Umbilical cord (tissue), 2 donors: ENCODE measurements around the gene PADI2. TPM values are rescaled to one million over a fixed set of nuclear protein-coding genes. Genes with fewer than 3 reads are reported as not detected.

Experiments
- DNase-seq: peaks from one replicate; pipeline ENCODE4 v3.0.0-alpha.2; 2015; ENCODE audit warnings: low spot score
- total RNA-seq: library from RNA; depleted of rRNA; stranded (reverse); fragments of >200 nt; gene quantifications from one replicate; pipeline ENCODE4 v1.2.3, GENCODE V29; 2014; ENCODE audit warnings: low replicate concordance; ENCODE audit not compliant: insufficient read depth

The PADI2 gene
- total RNA-seq, 1 donor from 2014 or later, result 8.4 TPM

DNA sequence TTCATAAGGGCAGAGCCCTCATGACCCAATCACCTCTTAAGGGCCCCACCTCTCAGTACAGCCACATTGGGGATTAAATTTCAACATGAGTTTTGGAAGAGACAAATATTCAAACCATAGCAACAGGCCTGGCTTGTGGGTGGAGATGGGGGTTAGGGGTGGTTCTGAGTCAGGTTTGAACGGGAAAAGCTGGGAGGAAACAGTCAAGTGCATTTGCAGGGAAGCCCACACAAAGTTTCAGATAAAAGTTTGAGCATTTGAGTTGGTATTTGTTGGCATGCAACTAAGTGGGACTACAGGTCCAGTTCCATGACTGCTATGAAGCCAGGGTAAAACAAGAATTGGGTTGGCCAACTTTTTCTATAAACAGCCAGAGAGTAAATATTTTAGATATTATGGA lies 21.0 kb upstream of the PADI2 start:
- DNase-seq, result no peak

GRCh38 chr1:17139637-17140036 lies 20.4 kb upstream of the PADI2 start:
- DNase-seq, result no peak

- no peak for DNase-seq
Observed at GRCh38 chr1:17137441-17137840, 18.2 kb upstream of the PADI2 start.

- DNase-seq, result no peak
Observed at GRCh38 chr1:17136936-17137335, 17.7 kb upstream of the PADI2 start.

DNA sequence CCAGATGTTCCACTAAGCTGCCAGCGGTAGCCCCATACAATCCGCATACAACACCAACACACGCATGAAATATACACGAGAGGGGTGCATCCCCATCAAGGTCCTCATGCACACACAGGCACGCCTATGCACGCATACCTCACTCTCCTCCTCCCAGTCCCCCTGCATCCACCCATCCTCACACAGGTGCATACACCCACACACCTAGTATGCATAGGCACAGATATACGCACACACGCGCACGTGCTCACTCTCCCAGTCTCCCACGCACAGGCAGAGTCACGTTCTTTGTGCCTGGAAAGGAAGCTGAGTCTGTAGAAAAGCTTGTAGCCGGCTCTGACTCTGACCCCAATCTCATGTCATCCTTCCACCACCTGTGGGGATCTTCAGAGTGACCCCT lies 16.9 kb upstream of the PADI2 start:
- no peak for DNase-seq

DNA sequence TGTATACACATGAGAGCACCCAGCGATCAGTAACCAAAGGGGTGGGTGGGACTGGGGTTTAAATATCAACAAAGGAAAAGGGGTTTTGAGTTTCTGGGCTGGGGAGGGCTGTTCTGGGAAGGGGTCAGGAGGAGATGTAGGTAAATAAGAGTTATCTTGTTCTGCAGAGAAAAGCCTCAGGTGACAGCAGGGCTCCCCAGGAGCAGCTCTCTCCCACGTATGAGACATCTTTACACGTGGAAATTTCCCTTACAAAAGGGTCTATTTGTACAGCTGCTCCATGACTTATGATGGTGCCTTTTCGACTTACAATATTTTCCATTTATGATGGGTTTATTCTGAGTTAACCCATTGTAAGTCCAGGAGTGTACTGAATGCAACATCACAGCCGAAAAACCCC lies 16.3 kb upstream of the PADI2 start:
- no peak for DNase-seq

GRCh38 chr1:17134724-17135123 lies 15.5 kb upstream of the PADI2 start:
- DNase-seq, result no peak

- no peak for DNase-seq
Observed at GRCh38 chr1:17134034-17134433, 14.8 kb upstream of the PADI2 start.

DNA sequence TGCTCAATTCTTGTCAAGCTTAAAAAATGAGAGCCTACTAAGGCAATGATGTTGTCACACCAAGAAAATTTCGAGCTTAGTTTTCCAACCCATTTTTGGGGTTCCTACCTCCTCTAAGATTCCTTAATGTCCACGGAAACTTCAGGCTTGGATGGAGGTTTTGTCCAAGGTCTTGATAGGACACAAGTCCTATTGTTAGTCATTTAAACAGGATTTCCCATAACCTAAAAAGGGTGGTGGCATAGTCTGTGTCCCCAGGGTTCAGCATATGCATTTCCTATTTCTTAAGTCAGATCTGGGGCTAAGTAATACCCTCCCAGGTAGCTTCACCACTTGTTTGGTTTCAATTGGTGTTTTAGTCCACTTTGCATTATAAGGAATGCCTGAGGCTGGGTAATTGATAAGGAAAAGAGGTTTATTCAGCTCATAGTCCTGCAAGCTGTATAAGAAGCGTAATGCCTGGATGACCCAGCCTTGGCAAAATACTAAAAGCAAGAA lies 10.9 kb upstream of the PADI2 start:
- no peak for DNase-seq

- DNase-seq, result peak; percentile 87
Observed at GRCh38 chr1:17128361-17128760, 9.1 kb upstream of the PADI2 start.

DNA sequence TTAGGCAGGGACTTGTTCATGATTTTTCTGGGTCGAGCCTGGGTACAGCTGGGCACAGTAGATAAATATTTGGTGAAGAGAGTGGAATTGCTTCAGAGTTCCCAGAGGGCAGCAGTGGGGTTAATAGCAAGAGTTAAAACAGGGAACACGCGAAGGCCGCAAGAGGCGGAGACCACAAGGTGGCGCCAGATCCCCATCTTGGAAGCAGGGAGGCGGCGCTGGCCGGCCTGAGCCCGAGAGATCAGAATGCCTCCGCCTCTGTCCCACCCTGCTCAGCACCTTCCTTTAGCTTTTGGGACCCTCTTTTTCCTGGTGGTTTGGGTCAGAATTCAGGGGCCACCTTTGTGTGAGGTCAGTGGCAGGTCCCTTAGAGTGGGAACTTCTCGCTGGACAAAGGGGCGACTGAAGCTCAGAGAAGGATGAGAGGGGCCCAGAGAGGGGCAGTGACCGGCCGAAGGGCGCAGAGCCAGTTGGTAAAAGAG lies 6.5 kb upstream of the PADI2 start:
- DNase-seq, result peak; percentile 86

- no peak for DNase-seq
Observed at GRCh38 chr1:17123196-17124045, 4.2 kb upstream of the PADI2 start.

DNA sequence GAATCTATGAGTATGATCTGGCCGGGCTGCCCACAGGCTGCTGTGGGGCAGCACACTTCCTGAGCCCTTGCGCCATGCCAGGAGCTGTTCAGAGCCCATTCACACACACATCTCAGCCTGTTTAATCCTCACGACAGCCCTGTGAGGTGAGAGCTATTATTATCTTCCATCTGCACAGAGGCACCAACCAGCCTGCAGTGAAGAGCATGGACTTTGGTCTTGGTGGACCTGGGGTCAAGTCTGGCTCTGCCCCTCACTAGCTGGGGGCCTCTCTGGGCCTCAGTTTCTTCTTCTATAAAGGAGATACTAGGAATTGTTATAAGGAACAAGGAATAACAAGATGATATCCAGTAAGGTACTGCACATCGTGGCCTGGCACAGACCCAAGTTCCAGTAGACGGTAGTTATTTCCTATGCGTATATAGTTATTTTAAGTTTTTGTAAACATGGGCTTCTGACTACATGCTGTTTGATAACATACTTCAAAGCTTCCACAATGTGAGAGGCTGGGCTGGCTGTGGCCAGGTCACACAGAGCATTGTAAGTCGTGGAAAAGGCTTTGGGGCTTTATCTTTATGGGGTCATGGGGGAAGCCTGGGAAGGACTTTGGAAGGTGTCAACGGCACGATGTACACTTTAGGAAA lies 3.4 kb upstream of the PADI2 start:
- no peak for DNase-seq

DNA sequence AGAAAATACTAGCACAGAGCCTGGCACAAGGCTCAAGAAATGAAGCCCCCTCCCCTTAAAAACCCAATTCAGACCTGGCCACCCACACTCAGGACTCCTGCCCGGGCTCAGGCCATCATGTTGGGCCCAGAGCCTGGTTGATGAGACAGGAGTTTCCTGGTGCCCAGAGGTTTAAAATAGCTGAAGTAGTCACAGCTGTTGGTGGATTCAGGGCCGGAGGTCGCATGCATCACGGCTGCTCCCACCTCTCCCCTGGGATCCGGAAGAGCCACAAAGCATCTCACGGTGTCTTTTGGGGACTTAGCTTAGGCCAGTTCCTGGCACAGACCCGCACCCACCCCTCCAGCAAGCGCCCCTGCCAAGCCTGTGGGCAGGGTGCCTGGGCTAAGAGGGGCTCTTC lies 2.6 kb upstream of the PADI2 start:
- no peak for DNase-seq

DNA sequence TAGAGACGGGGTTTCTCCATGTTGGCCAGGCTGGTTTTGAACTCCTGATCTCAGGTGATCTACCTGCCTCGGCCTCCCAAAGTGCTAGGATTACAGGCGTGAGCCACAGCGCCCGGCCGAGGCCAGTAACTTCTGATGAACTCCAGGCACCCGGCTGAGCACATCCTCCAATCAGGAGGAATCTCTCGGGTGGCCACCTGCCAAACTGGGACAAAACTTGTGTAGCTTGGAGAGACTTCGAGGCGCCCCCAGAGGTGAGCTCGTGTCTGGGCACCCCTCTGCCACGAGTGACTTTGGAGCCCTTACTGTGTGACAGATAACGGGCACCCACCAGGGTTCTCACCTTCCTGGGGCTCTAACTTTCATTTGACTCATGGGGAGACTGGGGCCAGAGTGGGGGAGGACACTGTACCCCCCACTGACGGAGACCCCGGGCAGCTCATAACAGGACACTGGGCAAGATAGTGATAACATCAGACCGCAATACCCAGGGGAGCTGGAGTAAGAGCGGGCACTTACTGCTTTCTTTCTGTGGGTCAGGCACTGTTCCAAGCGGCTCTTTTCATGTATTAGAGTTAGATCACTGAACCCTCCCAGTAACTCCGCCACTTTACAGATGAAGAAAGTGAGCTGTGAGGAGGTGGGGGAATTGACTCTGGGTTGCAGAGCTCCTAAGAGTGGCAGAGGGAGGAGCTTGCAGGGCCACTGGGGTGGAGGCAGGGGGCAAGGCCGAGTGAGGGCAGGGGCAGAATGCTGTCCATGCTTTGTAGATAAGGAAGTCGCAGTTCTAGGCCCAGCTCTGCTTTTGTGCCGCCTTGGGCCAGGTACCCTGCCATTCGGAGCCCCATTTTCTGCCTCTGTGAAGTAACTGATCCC lies 1.9 kb upstream of the PADI2 start:
- peak; percentile 89 for DNase-seq

DNA sequence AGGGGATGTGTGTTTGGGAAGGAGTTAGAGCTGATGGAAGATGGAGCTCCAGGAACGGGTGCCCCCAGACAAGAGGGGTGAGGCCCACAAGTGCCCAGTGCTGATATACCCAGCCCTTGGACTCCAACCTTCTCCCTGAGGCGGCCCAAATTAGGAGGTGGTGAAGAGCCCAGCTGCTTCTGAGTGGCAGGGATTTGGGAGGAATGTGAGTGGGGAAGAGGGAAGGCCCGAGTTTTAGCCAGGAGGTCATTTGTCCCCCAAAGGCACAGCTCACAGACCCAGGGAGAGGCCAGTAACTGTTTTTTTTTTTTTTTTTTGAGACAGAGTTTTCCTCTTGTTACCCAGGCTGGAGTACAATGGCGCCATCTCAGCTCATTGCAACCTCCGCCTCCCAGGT lies 1.2 kb upstream of the PADI2 start:
- DNase-seq, result no peak

GRCh38 chr1:17119773-17120480 lies 676 bp upstream of the PADI2 start:
- DNase-seq, result no peak

- DNase-seq, result no peak
Observed at GRCh38 chr1:17118706-17119075, 560 bp downstream of the PADI2 start.

GRCh38 chr1:17118268-17118667 lies 983 bp downstream of the PADI2 start:
- DNase-seq, result no peak

- no peak for DNase-seq
Observed at GRCh38 chr1:17117451-17118265, 1.6 kb downstream of the PADI2 start.
